IMR-90 (cell line): Measurements from ENCODE around the gene DNAH3.

ENCODE experiments used
- BHLHE40 ChIP-seq: fragments of 150-350 bp; IDR thresholded peaks from 2 replicates; pipeline ENCODE4 v1.6.1; 2016; ENCODE audit warnings: mild to moderate bottlenecking, low read depth, low read length
- CEBPB ChIP-seq: IDR thresholded peaks from 2 replicates; pipeline ENCODE4 v1.6.1; 2012; ENCODE audit warnings: low read depth, low read length, improper control_type of control experiment
- CTCF ChIP-seq: conservative IDR thresholded peaks from 2 replicates; pipeline ENCODE4 v1.5.1; 2012; ENCODE audit warnings: mild to moderate bottlenecking, low read depth, low read length, improper control_type of control experiment
- FOS ChIP-seq: fragments of 150-350 bp; IDR thresholded peaks from 2 replicates; pipeline ENCODE4 v1.6.1; 2016; ENCODE audit warnings: low read depth, low read length
- MAFK ChIP-seq: IDR thresholded peaks from 2 replicates; pipeline ENCODE4 v1.6.1; 2012; ENCODE audit warnings: low read depth, low read length, improper control_type of control experiment
- MAZ ChIP-seq: IDR thresholded peaks from 2 replicates; pipeline ENCODE4 v1.6.1; 2012; ENCODE audit warnings: low read depth, mild to moderate bottlenecking, low read length, improper control_type of control experiment, moderate library complexity, borderline replicate concordance
- POLR2A ChIP-seq: IDR thresholded peaks from 2 replicates; pipeline ENCODE4 v1.6.1; 2012; ENCODE audit warnings: mild to moderate bottlenecking, low read depth, low read length
- RAD21 ChIP-seq: IDR thresholded peaks from 2 replicates; pipeline ENCODE4 v1.6.1; 2012; ENCODE audit warnings: low read length, improper control_type of control experiment
- RCOR1 ChIP-seq: IDR thresholded peaks from 2 replicates; pipeline ENCODE4 v1.6.1; 2012; ENCODE audit warnings: mild to moderate bottlenecking, low read length, improper control_type of control experiment; ENCODE audit not compliant: insufficient replicate concordance
- RFX5 ChIP-seq: IDR thresholded peaks from 2 replicates; pipeline ENCODE4 v1.8.0; 2012; ENCODE audit warnings: low read depth, mild to moderate bottlenecking, low read length, moderate library complexity
- SMC3 ChIP-seq: fragments of 150-350 bp; IDR thresholded peaks from 2 replicates; pipeline ENCODE4 v1.6.1; 2016; ENCODE audit warnings: low read depth, mild to moderate bottlenecking, antibody characterized with exemption, low read length, moderate library complexity
- USF2 ChIP-seq: fragments of 150-350 bp; IDR thresholded peaks from 2 replicates; pipeline ENCODE4 v1.6.1; 2017; ENCODE audit warnings: mild to moderate bottlenecking, antibody characterized with exemption, low read length, low read depth
- TF ChIP-seq, protein P1 (sequence below): fragments of 150-350 bp; IDR thresholded peaks from 2 replicates; pipeline ENCODE4 v1.6.1; 2016; ENCODE audit warnings: low read depth, mild to moderate bottlenecking, low read length, moderate library complexity, borderline replicate concordance

- TF ChIP-seq CEBPB (no peak), POLR2A (no peak), CTCF (no peak), USF2 (no peak), MAFK (no peak), MAZ (no peak), RAD21 (no peak), RFX5 (no peak), RCOR1 (no peak), BHLHE40 (no peak), SMC3 (no peak), FOS (no peak)
- TF ChIP-seq, protein P1, sequence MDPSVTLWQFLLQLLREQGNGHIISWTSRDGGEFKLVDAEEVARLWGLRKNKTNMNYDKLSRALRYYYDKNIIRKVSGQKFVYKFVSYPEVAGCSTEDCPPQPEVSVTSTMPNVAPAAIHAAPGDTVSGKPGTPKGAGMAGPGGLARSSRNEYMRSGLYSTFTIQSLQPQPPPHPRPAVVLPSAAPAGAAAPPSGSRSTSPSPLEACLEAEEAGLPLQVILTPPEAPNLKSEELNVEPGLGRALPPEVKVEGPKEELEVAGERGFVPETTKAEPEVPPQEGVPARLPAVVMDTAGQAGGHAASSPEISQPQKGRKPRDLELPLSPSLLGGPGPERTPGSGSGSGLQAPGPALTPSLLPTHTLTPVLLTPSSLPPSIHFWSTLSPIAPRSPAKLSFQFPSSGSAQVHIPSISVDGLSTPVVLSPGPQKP: no peak
Measured at GRCh38 chr16:21128991-21129390, 21.7 kb downstream of the DNAH3 start.
